ENCODE results near the gene RHBDF1.

Gene RHBDF1

DNA sequence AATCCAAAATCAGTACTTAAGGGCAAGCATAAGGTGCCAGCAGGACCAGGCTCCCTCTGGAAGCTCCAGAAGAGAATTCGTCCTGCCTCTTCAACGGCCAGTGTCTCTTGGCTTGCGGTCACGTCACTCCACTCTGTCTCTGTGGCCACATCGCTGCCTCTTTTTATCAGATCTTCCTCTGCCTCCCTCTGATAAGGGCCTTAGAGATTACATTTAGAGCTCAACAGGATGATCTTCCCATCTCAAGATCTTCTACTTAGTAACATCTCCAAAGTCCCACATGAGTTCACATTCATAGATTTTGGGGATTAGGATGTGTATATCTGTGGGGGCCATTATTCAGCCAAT lies 22.5 kb upstream of the RHBDF1 start:
- no peak for DNase-seq (ENCODE audit: low spot score)

DNA sequence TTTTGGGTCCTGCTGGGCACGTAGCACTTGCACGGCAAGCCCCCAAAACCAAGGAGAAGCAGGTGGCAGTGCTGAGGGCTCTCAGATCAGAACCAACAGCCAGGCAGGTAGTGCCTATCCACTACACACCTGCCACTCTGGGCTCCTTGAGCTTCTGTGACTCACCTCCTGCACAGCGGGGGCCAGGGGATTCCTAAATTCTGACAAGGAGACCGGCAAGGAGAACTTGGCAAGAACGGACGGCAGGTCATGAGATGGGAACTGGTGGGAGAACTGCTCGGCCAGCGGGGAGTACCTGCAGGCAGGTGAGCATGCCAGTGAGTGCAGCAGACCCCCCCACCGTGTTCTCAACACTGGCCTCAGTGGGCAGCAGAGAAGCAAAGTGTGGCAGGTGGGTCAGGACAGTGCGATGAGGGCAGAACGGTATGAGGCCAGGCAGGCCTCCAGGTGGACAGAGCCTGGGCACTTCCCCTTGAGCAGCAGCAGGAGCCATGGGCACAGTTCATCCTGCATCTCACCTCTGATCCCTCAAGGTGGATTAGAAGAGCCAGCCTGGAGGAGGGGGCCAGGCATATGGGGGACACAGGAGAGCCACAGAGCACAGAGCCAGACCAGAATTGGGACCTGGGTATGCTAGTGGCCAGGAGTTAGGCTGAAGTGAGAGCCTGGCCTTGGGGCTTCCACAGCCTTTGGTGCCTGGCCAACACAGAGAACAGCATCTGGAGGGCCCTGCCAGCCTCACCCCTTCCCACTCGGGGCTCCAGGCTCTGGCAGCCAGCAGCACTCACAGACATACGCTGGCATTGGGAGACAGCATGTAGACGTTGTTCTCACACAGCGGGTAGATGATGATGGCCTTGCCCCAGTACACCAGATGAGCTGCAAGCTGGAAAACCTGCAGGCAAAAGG lies 20.3 kb upstream of the RHBDF1 start:
- no peak for DNase-seq (ENCODE audit: low spot score)

DNA sequence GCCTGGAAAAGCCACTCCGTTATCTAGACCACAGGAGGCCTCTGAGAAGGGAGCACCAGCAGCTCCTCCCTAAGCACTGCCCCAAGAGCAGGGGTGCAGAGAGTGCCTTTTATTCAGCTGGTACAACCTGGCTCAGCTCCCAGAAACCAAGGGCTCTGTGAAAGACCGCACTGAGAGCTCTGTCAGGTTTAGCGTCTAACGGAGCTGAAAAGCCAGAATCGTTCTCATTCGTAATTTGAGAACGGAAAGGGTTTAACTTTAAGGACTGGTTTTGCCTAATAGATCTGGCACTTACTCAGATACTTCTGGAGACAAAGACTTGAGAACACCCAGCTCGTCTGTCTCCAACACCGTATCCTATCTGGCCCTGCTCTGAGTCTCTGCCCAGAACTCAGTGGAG lies 19.1 kb upstream of the RHBDF1 start:
- DNase-seq (ENCODE audit: low spot score), result peak; percentile 60

GRCh38 chr16:89391-90302 lies 17.2 kb upstream of the RHBDF1 start:
- no peak for DNase-seq (ENCODE audit: low spot score)

GRCh38 chr16:88613-89012 lies 16.2 kb upstream of the RHBDF1 start:
- no peak for DNase-seq (ENCODE audit: low spot score)

DNA sequence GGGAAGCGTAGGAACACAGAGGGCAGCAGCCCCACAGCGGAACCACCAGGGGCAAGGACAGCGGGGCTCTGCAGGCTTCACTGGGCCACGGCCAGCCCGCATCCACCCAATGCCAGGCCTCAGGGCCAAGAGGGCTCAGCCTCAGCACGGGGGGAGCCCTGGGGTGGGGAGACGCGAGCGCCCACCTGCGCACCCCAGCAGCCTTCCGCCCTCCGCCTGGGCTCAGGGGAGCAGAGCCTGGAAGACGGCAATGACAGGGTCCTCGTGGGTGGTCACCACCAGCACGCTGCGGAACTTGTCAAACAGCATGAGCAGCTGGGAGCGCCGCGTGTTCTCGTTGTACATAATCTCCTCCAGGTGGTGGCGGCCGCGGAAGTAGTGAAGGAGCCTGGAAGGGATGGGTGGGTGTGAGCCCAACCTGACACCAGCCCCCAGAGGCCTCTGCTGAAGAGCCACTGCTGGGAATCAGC lies 14.1 kb upstream of the RHBDF1 start:
- no peak for DNase-seq (ENCODE audit: low spot score)

GRCh38 chr16:85865-86264 lies 13.4 kb upstream of the RHBDF1 start:
- no peak for DNase-seq (ENCODE audit: low spot score)

- DNase-seq (ENCODE audit: low spot score), result no peak
Observed at GRCh38 chr16:85407-85782, 13.0 kb upstream of the RHBDF1 start.

DNA sequence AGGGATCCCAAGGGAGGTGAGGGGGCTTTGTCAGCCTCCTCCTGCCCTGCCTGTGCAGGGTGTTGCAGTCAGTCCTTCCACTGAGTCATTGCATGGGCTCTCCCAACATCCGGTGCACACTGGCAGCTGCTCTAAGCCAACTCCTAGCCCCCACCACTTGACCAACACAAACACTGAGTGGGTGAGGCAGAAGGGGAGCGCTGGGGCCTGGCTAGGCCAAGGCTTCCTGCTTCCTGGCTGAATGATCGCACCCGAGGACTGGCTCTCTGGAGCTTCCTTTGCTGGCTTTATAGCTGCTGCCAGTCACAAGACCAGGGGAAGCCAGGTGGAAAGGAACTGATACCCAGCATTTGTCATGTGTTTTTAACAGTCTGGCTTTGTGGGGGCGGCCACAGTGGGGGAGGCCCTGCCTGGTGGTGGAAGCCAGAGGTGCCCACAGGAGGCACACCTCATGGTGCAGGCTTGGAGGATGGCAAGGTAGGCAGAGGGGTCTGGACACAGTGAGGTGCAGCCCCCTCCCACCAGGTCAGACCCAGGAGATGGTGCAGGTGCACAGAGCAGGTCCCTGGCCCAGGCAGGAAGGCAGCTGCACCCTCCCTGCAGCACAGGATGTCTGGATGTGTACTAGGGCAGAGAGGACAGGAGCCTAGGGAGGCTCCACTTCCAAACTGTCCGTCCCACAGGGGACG lies 12.4 kb upstream of the RHBDF1 start:
- DNase-seq (ENCODE audit: low spot score), result no peak

GRCh38 chr16:83781-84615 lies 11.6 kb upstream of the RHBDF1 start:
- no peak for DNase-seq (ENCODE audit: low spot score)

GRCh38 chr16:83060-83603 lies 10.7 kb upstream of the RHBDF1 start:
- no peak for DNase-seq (ENCODE audit: low spot score)

DNA sequence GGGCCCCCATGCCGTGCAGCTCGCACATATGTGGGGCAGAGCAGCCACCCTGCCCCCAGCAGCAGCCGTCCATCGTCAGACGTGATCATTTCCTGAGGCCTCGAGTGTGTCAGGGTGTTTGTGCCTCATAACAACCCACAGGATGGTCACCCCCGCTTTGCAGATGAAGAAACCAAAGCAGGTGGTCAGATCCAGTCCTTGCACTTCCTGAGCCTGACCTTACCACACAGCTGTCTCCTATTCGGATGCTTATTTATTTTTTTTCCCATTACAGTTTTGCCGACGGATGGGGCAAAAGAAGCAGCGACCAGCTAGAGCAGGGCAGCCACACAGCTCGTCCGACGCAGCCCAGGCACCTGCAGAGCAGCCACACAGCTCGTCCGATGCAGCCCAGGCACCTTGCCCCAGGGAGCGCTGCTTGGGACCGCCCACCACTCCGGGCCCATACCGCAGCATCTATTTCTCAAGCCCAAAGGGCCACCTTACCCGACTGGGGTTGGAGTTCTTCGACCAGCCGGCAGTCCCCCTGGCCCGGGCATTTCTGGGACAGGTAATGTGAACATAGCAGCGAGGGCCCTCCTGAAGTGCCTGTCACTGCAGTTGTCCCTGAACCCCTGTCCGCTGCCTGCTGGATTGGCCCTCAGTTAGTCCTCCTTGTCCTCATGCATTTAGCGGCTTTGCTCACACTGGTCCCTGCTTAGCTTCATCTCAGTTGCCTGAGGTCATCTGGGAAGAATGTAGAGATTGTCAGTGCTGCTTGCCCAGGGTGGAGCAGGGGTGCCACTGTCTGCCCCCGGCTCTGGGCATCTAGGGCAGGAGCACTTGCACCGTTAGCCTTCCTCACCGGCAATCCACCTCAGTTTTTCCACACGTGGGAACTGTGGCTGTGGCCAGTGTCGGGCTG lies 7.0 kb upstream of the RHBDF1 start:
- no peak for DNase-seq (ENCODE audit: low spot score)

DNA sequence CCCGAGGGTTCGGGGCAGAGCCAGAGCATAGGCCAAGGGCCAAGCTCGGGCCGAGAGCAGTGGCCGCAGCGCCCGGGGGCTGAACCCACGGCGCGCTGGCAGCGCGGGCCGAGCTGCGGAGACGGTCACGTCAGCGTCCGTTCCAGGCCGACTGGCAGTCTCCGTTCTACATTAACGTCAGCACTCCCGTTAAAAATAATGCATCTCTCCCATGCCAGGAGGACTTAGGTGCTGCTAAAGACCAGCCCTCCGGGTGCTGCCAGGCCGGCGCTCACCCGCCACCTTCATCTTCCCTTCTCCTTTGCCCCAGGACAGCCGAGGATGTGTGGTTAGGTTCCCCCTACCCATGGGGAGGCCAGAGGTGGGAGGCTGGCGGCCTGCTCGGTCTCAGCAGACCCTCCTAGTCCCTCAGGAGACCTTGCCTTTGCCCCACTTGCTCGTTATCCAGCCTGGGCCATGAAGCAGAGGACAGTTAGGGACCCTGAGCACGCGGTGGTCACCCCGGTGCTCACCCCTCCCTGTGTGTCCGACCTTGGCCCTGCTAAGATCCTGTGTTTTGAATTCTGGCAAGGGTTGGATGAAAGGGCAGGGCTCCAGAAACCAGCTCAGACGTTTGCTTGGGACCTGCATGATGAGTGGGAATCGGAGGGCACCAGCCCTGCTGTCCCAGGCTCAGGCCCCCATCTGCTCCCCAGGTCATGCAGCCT lies 6.2 kb upstream of the RHBDF1 start:
- no peak for DNase-seq (ENCODE audit: low spot score)

DNA sequence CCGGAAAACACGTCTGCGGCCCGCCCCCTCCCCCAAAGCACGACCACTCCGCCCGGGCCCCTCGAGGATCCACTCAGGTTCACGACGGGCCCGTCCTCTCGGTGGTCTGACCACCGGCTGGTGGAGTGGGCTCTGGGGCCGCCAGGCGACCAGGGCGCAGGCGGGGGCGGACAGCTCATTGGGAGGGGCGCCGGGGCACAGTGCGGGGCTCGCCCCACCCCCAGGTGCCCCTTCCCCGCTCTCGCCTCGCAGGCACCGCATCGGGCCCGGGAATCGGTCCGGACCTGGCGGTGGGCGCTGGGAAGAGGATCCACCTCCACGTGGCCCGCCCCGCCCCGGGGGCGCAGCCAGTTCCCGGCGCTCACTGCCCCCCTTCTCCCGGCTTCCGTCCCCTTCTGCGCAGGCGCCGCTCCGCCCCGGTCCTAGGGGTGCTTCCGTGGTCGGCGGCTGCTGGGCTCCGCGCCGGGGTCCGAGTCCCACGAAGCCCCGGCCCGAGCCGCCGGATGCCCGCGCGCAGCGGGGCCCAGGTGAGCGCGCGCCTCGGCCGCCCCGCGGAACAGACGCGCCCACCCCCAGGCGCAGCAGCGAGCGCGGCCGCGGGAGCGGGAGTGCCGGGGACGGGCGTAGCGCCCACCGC lies 5.5 kb upstream of the RHBDF1 start, which contains the start of gene MPG:
TSS of gene MPG (plus strand) at position 419 of the 637 bp plus-strand sequence. CDS start at position 504, 85 bp downstream.
- DNase-seq (ENCODE audit: low spot score), result peak; percentile 54

- DNase-seq (ENCODE audit: low spot score), result no peak
Observed at GRCh38 chr16:77273-77806, 4.9 kb upstream of the RHBDF1 start.

DNA sequence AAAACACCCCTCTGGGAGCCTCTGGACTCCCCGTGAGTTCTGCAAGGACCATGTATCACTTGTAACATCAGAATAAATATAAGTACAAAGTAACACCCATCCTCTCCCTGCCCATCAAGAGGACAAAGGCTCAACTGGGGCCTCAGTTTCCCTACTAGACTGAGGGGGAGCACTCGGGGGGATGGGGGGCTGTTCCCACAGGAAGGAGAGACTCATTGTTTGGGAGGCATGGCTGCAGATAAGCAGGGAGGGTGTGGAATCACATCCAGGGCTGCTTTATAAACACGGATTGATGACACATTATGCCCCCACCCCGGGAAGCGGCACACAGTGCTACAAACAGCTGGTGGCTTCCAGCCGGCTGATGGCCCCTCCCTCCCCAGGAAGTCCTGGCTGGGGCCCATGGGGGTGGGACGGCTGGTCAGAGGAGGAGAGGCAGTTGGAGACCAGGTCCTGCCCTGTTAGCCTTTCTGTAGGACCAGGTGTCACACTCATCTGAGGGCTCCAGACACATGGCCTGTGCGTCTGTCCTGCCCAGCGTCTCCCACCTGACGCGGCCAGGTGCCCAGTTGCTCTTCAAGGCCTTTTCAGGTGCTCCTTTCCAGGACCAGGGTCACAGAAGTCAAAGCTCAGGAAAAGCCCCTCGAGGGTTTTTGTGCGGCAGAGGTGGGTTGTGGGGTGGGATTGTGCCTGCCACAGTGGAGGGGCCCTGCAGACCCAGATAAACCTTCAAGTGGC lies 4.3 kb upstream of the RHBDF1 start:
- no peak for DNase-seq (ENCODE audit: low spot score)

GRCh38 chr16:75580-76501 lies 3.4 kb upstream of the RHBDF1 start:
- DNase-seq (ENCODE audit: low spot score), result no peak
